ENCODE results near the gene LCN1.

DNA sequence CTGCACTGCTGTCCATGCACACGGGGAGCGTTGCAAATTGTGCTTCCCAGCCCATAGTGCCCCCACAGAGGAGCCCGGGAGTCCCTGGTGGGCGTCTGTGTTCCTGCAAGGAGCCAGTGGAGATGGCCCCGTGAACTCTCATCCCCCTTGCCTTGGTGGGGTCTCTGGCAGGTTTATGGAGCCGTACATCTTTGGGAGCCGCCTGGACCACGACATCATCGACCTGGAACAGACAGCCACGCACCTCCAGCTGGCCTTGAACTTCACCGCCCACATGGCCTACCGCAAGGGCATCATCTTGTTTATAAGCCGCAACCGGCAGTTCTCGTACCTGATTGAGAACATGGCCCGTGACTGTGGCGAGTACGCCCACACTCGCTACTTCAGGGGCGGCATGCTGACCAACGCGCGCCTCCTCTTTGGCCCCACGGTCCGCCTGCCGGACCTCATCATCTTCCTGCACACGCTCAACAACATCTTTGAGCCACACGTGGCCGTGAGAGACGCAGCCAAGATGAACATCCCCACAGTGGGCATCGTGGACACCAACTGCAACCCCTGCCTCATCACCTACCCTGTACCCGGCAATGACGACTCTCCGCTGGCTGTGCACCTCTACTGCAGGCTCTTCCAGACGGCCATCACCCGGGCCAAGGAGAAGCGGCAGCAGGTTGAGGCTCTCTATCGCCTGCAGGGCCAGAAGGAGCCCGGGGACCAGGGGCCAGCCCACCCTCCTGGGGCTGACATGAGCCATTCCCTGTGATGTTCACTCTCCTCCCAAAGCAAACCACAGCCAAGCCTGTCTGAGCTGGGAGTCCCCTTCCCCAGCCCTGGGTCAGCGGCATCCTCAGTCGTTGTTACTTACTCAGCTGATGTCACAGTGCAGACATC, 17.6 kb upstream of the LCN1 start:
- TF ChIP-seq, protein P1, sequence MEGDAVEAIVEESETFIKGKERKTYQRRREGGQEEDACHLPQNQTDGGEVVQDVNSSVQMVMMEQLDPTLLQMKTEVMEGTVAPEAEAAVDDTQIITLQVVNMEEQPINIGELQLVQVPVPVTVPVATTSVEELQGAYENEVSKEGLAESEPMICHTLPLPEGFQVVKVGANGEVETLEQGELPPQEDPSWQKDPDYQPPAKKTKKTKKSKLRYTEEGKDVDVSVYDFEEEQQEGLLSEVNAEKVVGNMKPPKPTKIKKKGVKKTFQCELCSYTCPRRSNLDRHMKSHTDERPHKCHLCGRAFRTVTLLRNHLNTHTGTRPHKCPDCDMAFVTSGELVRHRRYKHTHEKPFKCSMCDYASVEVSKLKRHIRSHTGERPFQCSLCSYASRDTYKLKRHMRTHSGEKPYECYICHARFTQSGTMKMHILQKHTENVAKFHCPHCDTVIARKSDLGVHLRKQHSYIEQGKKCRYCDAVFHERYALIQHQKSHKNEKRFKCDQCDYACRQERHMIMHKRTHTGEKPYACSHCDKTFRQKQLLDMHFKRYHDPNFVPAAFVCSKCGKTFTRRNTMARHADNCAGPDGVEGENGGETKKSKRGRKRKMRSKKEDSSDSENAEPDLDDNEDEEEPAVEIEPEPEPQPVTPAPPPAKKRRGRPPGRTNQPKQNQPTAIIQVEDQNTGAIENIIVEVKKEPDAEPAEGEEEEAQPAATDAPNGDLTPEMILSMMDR (IDR thresholded peaks at IDR 0.05; ENCODE audit: low read depth, low read length, poor library complexity, severe bottlenecking), result no peak
- no peak for TF ChIP-seq EZH2phosphoT487 (IDR thresholded peaks at IDR 0.05; ENCODE audit: borderline replicate concordance, low read length)

Measured in DOHH2 (cell line).